Sigmoid colon (tissue), 3 donors: ENCODE data around the gene STXBP3.

Source experiments
- POLR2A ChIP-seq, 2 donors: fragments of 450-650 bp; IDR thresholded peaks; one replicate each; pipeline ENCODE4 v1.6.1; 2016; ENCODE audit warnings: antibody characterized with exemption in 2 of 2, mild to moderate bottlenecking in 2 of 2, moderate library complexity in 2 of 2
- TF ChIP-seq, protein P1 (sequence below), 4 experiments: fragments of 450-650 bp in 3 of 4; fragments of 200-600 bp in 1 of 4; IDR thresholded peaks; one replicate each; pipeline ENCODE4 v1.5.1; 2016 to 2019; ENCODE audit warnings: antibody characterized with exemption in 4 of 4, mild to moderate bottlenecking in 3 of 4, moderate library complexity in 2 of 4

DNA sequence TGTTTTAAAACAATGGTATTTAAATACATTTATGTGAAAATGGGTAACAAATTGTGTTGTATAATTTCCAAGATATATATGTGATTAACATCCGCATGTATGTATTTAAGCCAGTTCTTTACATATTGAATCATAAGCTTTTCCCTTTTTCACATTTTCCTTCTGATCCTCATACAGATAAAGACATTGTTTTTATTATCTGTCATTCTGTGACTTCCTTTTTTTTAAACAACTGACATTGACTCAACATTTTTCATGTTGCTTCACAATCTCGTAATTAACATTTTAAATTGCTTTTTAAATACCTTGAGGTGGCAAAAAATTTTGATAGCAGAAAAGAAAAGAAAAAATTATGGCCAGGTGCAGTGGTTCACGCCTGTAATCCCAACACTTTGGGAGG lies 1.4 kb downstream of the STXBP3 start:
- TF ChIP-seq, protein P1, sequence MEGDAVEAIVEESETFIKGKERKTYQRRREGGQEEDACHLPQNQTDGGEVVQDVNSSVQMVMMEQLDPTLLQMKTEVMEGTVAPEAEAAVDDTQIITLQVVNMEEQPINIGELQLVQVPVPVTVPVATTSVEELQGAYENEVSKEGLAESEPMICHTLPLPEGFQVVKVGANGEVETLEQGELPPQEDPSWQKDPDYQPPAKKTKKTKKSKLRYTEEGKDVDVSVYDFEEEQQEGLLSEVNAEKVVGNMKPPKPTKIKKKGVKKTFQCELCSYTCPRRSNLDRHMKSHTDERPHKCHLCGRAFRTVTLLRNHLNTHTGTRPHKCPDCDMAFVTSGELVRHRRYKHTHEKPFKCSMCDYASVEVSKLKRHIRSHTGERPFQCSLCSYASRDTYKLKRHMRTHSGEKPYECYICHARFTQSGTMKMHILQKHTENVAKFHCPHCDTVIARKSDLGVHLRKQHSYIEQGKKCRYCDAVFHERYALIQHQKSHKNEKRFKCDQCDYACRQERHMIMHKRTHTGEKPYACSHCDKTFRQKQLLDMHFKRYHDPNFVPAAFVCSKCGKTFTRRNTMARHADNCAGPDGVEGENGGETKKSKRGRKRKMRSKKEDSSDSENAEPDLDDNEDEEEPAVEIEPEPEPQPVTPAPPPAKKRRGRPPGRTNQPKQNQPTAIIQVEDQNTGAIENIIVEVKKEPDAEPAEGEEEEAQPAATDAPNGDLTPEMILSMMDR (IDR thresholded peaks at IDR 0.05) = no peak
- TF ChIP-seq POLR2A (IDR thresholded peaks at IDR 0.05) = no peak
